GM18868 (cell line): ENCODE results near the gene ST6GALNAC6.

Source experiments
- ATAC-seq: cut with Tn5 transposase; IDR thresholded peaks from one replicate; pipeline ENCODE4 v1.9.1; 2021; ENCODE audit warnings: mild to moderate bottlenecking, moderate library complexity; ENCODE audit not compliant: unreplicated experiment

Gene ST6GALNAC6

DNA sequence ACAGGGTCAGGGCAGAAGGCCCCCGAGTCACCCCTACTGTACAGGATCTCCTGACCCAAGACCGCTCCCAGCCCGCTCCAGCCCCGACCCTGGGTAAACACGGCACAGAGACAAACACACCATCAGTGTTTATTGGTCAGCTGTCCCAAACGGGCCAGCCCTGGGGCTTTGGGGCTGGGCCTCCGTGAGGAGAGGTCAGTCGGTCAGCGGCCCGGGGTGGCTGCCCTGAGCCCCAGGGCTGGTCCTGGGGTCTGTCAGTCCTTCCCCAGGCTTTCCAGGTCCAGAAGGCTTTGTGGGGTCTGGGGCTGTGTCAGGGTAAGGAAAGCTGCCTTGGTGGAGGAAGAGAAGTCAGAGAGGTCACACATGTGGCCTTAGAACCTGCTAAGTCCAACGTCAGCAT lies 35.6 kb upstream of the ST6GALNAC6 start:
- no peak for ATAC-seq

DNA sequence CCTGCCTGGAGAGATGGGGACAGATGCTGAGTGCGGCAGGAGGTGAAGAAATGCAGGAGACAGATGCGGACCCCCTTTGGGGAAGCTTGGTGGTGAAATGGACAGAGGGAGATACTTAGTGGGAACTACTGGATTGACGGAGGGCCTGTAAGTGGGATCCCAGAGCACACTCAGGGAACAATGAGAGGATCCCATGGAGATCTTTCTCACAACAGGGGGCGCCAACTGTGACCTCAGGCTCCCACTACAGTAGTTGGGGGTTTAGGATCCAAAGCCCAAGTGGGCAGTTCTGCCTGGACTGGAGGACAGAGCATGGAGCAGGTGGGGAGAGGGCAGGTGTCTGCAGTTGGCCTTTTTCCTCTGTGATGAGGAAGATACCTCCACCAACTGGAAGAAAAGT lies 34.8 kb upstream of the ST6GALNAC6 start:
- no peak for ATAC-seq

DNA sequence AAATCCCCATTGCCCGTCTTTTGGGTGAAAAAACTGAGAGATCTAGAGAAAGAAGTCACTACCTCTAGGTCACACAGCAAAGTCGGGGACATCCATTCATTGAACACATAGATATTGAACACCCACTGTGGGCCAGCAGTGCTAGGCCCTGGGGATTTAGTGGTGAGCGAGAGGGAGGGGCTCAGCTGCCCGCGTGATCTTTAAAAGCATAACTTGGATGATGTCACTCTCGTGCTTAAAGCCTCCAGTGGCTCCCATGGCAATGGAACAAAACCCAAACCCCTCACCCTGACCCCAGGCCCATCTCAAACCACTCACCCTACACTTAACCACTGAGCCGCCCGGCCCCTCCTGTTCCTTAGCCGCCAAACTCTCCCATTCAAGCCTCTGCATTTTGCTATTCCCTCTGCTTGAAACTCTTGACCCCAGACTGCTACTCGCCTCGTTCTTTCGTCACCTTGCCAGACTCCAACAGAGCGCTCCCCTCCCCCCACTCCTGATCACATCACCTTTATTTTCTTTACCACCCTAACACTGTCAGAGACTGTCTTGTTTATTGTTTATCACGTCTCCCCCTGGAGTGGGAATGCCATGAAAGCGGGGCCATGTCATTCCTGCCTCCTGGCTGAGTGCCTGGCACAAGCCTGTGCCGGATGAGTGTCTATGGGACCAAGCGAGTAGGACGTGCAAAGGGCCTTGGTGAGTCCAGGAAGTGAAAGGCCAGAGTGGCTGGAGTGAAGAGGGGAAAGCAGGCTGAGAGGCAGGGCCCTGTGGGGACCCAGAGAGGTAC lies 31.9 kb upstream of the ST6GALNAC6 start:
- peak; percentile 27 for ATAC-seq

DNA sequence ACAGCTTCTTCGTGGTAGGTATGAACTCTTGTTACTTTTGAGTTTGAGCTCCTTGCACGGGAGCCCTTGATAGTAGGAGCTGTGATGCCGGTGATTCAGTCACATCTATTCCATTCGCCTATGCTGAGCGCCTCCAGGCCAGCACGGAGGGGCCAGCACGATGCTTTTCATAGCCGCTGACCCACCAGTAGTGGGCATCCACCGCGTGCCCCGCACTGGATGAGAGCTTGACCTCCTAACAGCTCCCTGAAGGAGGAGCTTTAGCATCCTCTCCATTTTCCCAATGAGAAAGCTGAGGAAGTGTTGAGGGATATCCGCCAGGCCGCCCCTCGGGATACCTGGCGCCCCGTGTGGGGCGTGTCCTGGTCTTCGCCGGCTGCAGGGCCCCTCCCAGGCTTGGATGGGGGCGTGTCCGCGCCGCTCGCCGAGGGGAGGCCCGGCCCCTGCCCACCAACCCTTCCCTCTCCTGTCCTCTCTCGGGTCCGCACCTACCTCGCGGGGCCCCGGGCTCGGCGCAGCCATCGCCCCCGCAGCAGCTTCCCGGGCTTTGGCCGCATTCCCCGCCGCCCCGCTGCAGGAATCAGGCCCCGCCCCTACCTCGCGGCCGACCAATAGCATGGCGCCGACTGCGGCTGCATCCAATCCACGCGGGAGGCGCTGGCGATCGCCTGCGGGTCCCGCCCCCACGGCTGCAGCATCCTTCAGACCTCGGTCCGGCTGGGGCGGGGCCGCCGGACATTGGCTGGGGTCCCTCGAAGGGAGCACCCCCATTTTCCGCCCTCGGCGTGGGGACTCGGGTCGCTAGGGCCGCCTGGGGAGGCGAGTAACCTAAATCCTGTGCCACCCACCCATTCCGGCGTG lies 31.1 kb upstream of the ST6GALNAC6 start, which contains the start of gene PIP5KL1:
PIP5KL1 (minus strand) TSS at position 547 of the 861 bp plus-strand sequence; CDS start at position 522, 25 bp downstream.
- peak; percentile 77 for ATAC-seq

DNA sequence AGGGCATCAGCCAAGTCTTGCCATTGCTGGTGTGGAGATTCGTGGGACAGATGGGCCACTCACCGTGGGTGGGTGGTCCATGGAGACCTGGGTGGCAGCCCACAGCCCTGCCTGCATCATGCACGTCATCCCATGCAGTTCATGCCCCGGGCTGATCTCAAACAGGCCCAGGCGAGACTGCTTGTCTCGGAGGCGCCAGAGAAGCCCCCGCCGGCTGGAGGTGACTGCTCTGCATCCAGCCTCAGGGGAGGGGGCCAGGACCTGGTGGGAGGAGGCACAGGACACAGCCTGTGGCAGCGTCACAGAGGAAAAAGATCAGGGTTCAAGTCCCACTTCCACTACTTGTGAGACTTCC lies 30.2 kb upstream of the ST6GALNAC6 start:
- no peak for ATAC-seq

DNA sequence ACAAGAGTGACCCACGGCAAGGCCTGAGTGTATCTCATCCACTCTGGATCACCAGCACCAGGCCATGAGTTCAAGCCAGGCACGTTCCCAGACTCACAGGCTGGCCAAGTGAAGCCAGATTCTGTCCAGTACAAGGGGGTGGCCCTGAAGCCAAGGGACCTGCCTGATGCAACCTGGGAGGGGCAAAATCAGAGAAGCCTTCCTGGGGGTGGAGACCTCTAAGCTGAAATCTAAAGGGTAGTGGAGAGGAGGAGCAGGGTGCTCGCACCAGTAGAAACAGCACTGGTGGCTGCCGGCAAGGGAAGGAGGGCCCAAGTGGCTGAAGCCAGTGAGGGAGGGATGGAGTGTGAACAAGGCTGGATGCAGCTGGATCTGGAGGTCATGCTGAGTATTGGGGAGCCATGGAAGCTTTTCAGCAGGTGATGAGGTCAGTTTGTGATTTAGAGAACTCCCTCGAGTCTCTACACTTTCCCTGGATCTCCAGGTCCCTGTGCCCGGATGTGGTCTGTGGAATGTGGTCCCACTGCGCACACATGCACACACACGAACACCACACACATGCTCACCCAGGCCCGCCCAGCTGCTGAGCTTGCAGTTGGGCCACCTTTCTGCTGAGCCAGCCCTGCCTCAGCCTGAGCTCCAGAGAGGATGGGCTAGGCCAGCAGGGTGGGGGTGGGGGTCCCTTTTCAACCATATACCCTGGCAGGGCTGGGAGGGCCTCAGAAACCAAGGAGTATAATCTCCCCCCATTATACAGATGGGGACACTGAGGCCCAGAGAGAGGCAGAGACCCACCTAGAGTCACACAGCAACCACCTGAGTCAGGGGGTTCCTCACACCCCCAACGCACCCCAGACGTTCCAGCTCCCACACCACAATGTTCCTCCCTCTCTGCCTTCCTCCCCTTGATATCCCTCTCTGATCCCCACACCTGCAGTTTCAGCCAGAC lies 29.5 kb upstream of the ST6GALNAC6 start:
- ATAC-seq, result no peak

DNA sequence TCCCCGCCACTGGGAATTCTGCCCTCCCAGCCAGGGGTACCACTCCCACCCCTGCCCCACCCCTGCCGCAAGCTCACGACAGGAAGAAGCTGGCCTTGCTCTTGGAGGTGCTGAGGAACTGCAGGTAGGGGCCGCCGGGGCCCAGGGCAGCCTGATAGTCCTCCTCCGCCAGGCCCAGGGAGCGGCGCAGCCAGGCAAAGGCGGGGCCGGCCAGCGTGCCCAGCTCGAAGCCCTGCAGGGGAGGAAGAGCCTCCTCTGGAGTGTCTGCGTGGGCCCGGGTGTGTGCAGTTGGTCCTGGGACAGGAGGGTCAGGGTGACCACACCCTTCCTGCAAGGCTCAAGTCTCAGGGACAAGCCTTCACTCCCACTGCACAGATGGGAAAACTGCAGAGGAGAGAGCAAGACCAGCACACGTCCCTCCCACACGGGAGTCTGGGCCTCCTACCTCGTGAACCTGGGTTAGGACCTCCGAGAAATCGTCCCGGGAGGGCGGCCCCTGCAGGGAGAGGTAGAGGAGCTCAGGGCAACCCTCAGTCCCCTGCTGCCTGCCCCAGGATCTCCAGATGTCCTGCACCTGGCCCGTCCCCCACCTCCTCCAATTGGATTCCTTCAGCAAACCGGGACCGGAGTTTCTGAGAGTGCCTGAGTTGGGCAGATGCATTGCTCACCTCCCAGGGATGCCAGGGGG lies 28.7 kb upstream of the ST6GALNAC6 start:
- no peak for ATAC-seq

DNA sequence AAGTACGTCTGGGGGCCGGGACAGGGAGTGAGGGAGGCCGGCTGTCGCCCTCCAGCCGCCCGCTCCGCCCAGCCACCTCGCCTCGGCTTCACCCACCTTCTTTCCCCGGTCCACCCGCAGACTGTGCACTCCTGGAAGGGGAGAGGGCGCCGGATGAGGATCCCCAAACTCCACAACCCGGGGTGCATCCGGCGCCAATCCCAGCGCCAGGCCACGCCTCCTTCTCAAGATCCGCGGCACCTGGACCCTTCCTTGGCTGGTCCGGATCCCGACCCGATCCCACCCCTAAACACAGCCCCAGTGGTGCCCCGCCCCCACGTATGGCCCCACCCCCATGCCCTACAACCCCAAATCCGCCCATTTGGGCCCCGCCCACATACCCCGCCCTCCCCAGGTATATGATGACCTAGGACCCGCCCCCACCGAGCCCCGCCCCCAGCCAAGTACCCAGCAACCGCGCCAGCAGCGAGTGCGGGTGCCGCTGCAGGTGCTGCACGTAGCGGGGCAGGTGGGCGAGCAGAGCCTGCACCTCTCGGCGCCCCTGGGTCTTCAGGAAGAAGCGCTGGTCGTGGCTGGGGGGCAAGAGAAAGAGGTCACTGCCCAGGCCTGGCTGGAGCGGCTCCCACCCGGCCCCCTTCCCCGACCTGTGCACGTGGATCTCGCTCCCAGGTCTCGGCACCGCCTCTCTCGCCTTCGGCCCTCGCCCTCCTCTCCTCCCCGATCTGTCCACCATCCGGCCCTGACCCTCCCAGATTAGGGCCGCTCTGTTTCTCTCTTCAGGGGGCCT lies 28.0 kb upstream of the ST6GALNAC6 start:
- ATAC-seq, result no peak

DNA sequence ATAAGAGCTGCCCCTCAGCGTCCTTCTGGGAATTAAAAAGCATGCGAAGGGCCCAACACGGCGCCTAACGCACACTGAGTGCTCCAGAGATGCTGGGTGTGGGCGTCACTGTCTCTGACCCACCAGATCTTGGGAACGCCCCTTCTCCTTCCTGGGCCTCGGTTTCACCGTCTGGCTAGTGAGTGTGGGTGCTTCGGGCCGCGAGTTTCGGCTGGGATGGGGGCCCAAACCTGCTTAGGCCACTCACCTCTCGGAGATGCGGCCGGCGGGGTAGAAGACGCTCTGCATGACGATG lies 27.4 kb upstream of the ST6GALNAC6 start:
- no peak for ATAC-seq

DNA sequence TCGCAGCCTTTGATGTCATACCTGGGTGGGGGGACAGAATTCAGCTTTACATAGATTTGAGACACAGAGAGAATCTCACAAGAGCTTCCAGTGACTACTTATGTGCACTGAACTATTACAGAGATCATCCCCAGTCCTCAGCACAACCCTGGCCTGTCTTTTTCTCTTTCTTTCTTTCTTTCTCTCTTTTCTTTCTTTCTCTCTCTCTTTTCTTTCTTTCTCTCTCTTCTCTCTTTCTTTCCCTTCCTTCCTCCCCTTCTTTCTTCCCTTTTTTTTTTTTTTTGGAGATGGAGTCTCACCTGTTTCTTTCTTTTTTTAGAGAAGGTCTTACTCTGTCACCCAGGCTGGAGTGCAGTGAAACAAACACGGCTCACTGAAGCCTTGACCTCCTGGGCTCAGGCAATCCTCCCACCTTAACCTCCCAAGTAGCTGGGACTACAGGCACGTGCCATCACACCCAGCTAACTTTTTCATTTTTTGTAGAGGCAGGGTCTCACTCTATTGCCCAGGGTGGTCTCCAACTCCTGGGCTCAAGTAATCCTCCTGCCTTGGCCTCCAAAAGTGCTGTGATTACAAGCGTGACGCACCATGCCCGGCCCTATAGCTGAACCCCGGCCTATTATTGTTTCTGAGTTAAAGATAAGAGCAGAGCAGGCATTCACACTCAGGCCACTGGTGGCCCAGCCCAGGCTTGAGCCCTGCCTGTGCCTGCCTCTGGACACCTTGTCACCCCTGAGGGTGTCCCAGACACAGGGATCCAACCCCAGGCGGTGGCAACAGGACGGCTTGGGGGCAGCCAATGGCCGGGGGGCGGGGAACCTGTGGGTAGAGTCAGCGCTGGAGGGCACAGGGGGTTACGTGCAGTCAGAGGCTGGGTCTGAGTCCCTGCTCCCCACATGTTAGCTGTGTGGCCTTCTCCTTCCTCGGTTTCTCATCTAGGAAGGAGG lies 26.8 kb upstream of the ST6GALNAC6 start:
- no peak for ATAC-seq

DNA sequence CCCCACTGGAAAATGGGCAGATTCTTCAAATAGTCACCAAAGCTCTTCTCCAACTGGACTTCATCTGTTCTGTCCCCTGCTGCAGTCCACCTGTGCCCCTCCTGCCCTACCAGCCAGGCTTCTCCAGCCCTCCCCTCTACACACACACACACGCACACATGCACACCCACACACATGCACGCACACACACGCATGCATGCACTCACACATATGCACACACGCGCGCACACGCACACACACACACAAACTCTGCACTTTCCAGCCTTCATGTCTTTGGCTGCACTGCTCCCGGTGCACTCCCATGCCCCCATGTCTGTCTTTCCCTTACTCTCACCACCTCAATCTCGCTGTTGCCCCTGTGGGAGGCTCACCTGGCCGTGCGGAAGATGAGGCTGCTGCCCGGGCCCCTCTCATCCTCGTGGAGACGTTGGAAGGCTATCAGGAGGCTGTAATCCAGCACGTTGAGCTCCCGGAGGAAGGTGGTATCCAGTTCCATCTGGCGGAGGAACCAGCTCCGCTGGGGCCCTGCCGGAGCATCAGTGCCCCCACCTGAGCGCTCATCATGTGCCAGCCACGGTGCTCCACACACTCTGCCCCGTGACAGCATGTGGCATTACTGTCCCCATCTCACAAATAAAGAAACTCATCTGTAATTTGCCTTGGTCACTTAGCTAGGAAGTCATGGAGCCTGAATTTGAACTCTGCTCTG lies 25.5 kb upstream of the ST6GALNAC6 start:
- no peak for ATAC-seq

DNA sequence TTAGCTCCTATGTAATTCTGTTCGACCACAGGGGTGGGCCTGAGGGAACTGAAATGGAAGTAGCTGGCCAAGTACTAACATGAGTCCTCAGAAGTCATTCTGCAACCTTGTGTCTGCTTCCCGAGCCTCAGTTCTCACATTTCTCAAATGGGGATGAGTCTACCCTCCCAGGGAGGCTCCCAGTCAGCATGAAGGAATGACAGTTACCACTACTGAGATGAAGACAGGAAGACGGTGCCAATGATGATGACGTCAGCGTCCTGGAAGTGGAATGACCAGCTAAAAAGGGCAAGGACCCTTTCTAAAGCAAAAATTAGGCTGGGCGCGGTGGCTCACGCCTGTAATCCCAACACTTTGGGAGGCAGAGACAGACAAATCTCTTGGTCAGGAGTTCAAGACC lies 24.4 kb upstream of the ST6GALNAC6 start:
- no peak for ATAC-seq

DNA sequence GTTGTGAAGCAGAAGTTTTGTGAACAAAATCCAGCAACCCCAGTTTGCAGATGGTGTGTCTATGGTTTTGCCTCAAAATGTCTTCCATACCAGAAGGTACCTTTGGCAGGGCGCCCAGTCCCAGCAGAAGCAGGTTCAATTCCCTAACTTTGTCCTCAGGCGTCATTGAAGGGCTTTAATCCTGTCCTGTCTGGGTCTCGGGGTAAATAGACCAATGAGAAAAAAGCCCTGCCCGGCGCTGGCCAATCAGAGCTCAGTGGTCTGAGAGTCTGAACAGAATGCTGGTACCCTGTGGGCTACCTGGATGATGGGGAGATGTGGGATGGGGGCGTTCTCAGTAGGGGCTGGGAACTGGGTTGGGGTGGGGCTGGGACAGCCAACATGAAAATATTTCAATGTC lies 23.6 kb upstream of the ST6GALNAC6 start:
- no peak for ATAC-seq

DNA sequence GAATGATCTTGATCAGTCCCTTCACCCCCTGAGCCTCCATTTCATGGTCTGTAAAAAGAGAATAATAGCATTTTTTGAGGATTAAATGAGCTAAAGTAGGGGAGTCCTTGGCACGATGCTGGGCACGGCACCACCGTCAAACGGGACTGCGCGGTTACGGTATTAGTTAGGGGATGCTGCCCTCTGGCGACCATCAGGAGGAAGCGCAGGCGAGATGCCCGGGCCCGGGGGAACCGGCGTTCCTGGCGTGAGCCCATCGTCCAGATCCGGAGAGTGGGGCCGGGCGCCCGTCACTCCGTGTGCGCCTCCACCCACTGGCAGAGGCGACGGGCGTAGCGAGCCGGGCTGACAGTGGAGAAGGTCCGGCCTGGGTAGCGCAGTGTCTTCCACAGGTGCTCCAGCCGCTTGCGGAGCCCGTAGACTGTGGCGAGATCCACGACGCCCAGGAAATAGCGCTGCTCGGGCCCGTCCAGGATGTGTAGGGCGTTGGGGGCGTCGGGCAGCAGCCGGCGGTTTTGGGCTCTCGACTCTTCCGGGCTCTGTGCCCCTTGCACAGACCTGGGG lies 22.2 kb upstream of the ST6GALNAC6 start:
- ATAC-seq, result no peak

DNA sequence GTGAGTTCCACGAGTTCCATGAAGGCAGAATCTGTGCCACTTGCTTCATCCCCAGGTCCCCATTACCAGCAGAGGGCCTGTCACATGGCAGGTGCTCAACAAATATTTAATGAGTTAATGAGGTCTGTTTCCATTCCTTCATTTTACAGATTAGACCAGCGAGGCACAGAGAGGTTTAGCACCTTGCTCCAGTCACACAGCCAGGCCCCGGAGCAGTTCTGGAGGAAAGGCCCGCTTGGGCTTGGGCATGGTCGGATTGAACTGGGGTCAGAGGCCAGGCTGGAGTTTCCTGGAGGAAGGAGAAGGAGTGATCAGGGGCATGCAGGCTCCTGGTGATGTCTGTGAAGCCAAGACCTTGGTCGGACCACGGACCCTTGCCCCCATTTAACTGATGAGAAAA lies 21.4 kb upstream of the ST6GALNAC6 start:
- no peak for ATAC-seq

DNA sequence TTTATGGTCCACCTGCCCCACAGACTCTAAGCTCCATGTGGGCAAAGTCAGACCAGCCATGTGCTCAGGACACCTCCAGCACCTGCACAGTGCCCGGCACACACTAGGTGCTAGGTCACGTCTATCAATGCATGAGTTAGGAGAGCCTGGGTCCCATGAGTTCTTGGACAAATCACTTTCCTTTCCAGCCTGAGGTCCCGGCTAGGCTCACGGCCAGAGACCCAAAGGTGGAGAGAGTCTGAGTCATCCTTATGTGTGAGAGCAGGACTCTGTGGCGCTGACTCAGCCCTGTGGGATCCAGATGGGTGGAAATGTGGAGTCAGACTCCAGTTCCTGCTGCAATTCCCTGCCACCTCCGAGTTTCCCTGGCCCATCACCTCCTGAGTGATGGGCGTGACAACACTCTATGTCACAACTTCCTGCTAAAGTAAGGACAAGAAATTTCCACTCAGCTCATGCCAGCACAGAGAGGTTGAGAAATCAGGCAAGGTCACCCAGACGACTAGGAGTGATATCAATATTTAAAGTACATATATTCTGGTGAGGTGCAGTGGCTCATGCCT lies 19.9 kb upstream of the ST6GALNAC6 start:
- ATAC-seq, result no peak
